ENCODE data around the gene OR11H1. TPM values are rescaled to one million over a fixed set of nuclear protein-coding genes. Genes with fewer than 3 reads are reported as not detected.

The OR11H1 gene
- total RNA-seq, 1 experiment from 2014 or later: not detected

Other genes with a start within 250 kb of the OR11H1 start
- not detected in 2 replicates for gene POTEH, start 161.8 kb downstream of the OR11H1 start, total RNA-seq (2021)

Measured in PC-9 (cell line).